ENCODE data around the gene CNMD.

CNMD gene

GRCh38 chr13:52738719-52739467 is 727 bp downstream of the CNMD start:
- no peak for DNase-seq (ENCODE audit: extremely low read depth, low read depth)
- TF ChIP-seq CTCF (IDR thresholded peaks at IDR 0.05; ENCODE audit: low read depth, low read length, missing control alignments) = peak; percentile 36
- no peak overlapping the region for H3K4me3 ChIP-seq (replicated peaks; ENCODE audit: low read depth, low read length)

DNA sequence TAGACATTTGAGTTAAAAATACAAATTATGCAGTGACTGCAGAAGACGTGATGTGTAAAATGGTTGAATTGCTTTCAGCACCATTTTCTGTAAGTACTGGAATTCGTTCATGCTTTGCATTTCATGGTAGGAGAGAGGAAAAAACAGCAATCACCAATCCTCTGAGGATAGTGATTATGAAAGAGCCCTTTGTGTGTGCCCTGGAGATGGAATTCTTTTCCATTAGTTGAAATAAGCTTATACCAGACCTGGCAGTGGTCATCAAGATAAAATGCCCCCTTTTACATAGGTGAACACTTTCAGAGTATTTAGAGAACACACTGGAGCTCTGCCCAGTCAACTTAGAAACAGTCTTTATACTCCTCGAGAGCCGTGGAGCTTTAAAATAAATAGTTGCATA is 1.7 kb downstream of the CNMD start:
- H3K4me3 ChIP-seq (replicated peaks; ENCODE audit: low read depth, low read length) = no peak overlapping the region
- no peak for TF ChIP-seq CTCF (IDR thresholded peaks at IDR 0.05; ENCODE audit: low read depth, low read length, missing control alignments)
- no peak for DNase-seq (ENCODE audit: extremely low read depth, low read depth)

DNA sequence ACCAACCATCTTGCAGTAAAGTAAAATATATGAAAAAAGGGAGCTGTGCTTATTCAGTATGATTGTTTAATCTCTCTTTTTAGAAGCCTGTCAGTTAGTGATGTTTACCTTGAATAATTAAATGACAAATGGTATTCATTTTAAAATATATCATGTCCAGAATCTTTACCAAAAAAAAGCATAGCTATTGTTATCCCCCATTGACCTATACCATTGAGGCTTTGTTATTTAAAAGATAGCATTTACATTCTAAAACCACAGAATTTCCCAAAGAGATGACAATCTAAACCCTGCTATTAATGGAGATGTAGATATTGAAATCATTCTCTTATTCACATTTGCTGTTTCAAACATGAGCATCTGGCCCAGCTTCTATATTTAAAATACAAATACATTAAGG is 2.2 kb downstream of the CNMD start:
- DNase-seq (ENCODE audit: extremely low read depth, low read depth) = no peak
- H3K4me3 ChIP-seq (replicated peaks; ENCODE audit: low read depth, low read length) = no peak overlapping the region
- TF ChIP-seq CTCF (IDR thresholded peaks at IDR 0.05; ENCODE audit: low read depth, low read length, missing control alignments) = no peak

DNA sequence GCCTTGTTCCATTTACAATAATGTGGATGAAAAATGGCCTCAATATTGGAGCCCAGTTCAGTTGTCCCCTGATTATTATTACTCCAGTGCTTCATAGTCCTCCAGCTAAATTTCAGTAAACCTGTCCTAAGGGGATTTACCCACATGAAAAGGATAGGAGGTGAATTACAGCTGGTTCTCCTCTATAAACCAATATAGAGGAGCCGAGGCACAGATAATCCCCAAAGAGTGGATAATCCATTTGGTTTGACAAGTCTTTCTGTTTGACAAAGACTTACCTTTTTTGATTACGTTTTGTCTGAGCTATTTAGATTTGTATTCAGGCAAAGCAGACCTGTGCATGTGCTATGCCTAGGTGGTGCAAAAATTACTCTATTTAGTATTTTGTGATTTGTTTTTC is 2.7 kb downstream of the CNMD start:
- no peak overlapping the region for H3K4me3 ChIP-seq (replicated peaks; ENCODE audit: low read depth, low read length)
- DNase-seq (ENCODE audit: extremely low read depth, low read depth) = no peak
- TF ChIP-seq CTCF (IDR thresholded peaks at IDR 0.05; ENCODE audit: low read depth, low read length, missing control alignments) = no peak

DNA sequence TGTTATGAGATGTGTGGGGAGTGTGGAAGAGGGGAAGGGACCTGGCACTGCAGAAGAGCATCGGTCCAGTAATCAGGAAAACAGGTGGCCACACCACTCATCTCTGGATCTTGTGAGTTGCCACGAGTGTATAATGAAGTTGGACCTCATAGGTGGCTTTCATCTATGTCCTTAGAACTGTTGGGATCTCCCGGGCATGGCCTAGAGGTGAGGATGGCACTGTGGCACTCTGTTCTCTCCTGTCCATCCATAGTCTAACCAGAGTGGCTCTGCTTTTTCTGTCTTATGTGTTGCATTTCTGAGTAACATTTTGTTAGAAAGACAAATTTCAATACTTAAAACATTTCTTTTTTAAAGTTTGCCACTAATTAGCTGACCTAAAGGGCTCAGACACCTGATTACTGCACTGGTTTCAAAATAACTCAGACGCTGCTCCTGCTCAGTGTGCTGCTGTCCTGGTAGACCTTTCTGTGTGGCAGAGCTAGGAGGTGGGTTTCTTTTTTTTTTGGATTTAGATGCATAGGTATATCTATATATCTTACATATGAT is 5.5 kb downstream of the CNMD start:
- no peak for TF ChIP-seq CTCF (IDR thresholded peaks at IDR 0.05; ENCODE audit: low read depth, low read length, missing control alignments)

GRCh38 chr13:52726258-52726657 is 13.4 kb downstream of the CNMD start:
- no peak for TF ChIP-seq CTCF (IDR thresholded peaks at IDR 0.05; ENCODE audit: low read depth, low read length, missing control alignments)
- DNase-seq (ENCODE audit: extremely low read depth, low read depth) = no peak
- H3K4me3 ChIP-seq (replicated peaks; ENCODE audit: low read depth, low read length) = no peak overlapping the region

More for the DNA sequence above, 5.5 kb downstream of the CNMD start:
- DNase-seq (ENCODE audit: extremely low read depth, low read depth) = no peak
- no peak overlapping the region for H3K4me3 ChIP-seq (replicated peaks; ENCODE audit: low read depth, low read length)

All from HFF-Myc (cell line).